ENCODE data around the gene ELOVL5. TPM values are rescaled to one million over a fixed set of nuclear protein-coding genes. Genes with fewer than 3 reads are reported as not detected.
A peak's percentile ranks its signal among the peaks of the same experiment; 100 is the strongest.

Gene ELOVL5
- total and polyA plus RNA-seq, 2 experiments from 2014 or later: 83.3 to 180 TPM

- H3K27ac Mint-ChIP-seq: peak overlapping the region; percentile 95
- peaks cover 11% of the 10 kb centered on the region for H3K27me3 Mint-ChIP-seq (ENCODE audit: insufficient read depth, low read depth, poor library complexity)
- Histone ChIP-seq H3K27me3 (ENCODE audit: insufficient read depth) (0 out of 2 replicates have a peak, but pooled peaks cover 4% of the 10 kb centered on the region), H2AFZ (peak overlapping the region; percentile 54), H3K4me3 (peak overlapping the region; percentile 61), H3K9me2 (ENCODE audit: insufficient read depth) (no peaks in the 10 kb centered on the region), H3K36me3 (ENCODE audit: insufficient read depth) (no peaks in the 10 kb centered on the region), H3K79me2 (replicated peaks; ENCODE audit: insufficient read depth) (no peaks in the 10 kb centered on the region), H3K4me1 (ENCODE audit: insufficient read depth) (peaks cover 16% of the 10 kb centered on the region), H3F3A (replicated peaks; ENCODE audit: low read depth) (no peaks in the 10 kb centered on the region), H3K27ac (ENCODE audit: low read depth) (peak overlapping the region; percentile 52; the same call in 1 of the 2 replicates), H3K4me2 (peak overlapping the region; percentile 77), H4K20me1 (replicated peaks; ENCODE audit: insufficient read depth) (no peaks in the 10 kb centered on the region)
- H3K9me3 Mint-ChIP-seq: peaks cover 8% of the 10 kb centered on the region
- H3K36me3 Mint-ChIP-seq (ENCODE audit: low read depth): peaks cover 2% of the 10 kb centered on the region
- H3K4me3 Mint-ChIP-seq: peak overlapping the region; percentile 82
- peaks cover 25% of the 10 kb centered on the region for H3K4me1 Mint-ChIP-seq
- TF ChIP-seq ZNF114 (CRISPR knock-in tag; IDR thresholded peaks at IDR 0.05) (no peak), REST (IDR thresholded peaks at IDR 0.05; ENCODE audit: unreplicated experiment) (no peak), NANOG (IDR thresholded peaks at IDR 0.05; ENCODE audit: borderline replicate concordance) (no peak), ETS1 (IDR thresholded peaks at IDR 0.05) (no peak), POLR2AphosphoS5 (IDR thresholded peaks at IDR 0.05; ENCODE audit: low read depth) (no peak), EZH2phosphoT487 (IDR thresholded peaks at IDR 0.05; ENCODE audit: unreplicated experiment) (no peak), ZNF462 (CRISPR knock-in tag; IDR thresholded peaks at IDR 0.05) (no peak), ZNF331 (CRISPR knock-in tag; IDR thresholded peaks at IDR 0.05; ENCODE audit: low read depth) (no peak), EZH2 (IDR thresholded peaks at IDR 0.05; ENCODE audit: low read depth, unreplicated experiment) (no peak), STAT1 (IDR thresholded peaks at IDR 0.05; ENCODE audit: unreplicated experiment) (no peak), CREB1 (CRISPR knock-in tag; IDR thresholded peaks at IDR 0.05; ENCODE audit: low read depth) (no peak), CTCF (conservative IDR thresholded peaks at IDR 0.05; ENCODE audit: low read depth in 2 of 2) (no peak), JUNB (IDR thresholded peaks at IDR 0.05; ENCODE audit: unreplicated experiment) (no peak)
- DNase-seq (ENCODE audit: low spot score): no peak
- ATAC-seq: peak; percentile 39
Observed at GRCh38 chr6:53358440-53359094, 9.8 kb upstream of the ELOVL5 start.

Measured in GM23338 (cell line).